WTC11 (cell line): ENCODE results near the gene CLDND2. TPM values are rescaled to one million over a fixed set of nuclear protein-coding genes. Genes with fewer than 3 reads are reported as not detected.

Source experiments
- AR ChIP-seq: fragments of 250-450 bp; sonication (Bioruptor Pico); IDR thresholded peaks from 2 replicates; pipeline ENCODE4 v1.9.0; 2021; ENCODE audit warnings: mild to moderate bottlenecking
- ARID4B ChIP-seq: sonication (generic); formaldehyde crosslinking; IDR thresholded peaks from 2 replicates; pipeline ENCODE4 v1.8.0; 2023; ENCODE audit warnings: missing genetic modification reagents, mild to moderate bottlenecking, borderline replicate concordance
- ATF1 ChIP-seq: sonication (generic); formaldehyde crosslinking; IDR thresholded peaks from 2 replicates; pipeline ENCODE4 v1.8.1; 2023; ENCODE audit warnings: mild to moderate bottlenecking, moderate library complexity, missing genetic modification reagents
- CBFB ChIP-seq: sonication (generic); formaldehyde crosslinking; IDR thresholded peaks from 2 replicates; pipeline ENCODE4 v1.8.1; 2022; ENCODE audit warnings: mild to moderate bottlenecking, low read depth, missing genetic modification reagents
- FOXP1 ChIP-seq: sonication (generic); formaldehyde crosslinking; IDR thresholded peaks from 2 replicates; pipeline ENCODE4 v1.8.0; 2022; ENCODE audit warnings: missing genetic modification reagents, mild to moderate bottlenecking, moderate library complexity, borderline replicate concordance
- JAZF1 ChIP-seq: fragments of 250-450 bp; sonication (Bioruptor Pico); IDR thresholded peaks from 2 replicates; pipeline ENCODE4 v1.9.0; 2021; ENCODE audit warnings: moderate library complexity, mild to moderate bottlenecking, inconsistent platforms
- JUN ChIP-seq: sonication (generic); formaldehyde crosslinking; IDR thresholded peaks from 2 replicates; pipeline ENCODE4 v1.8.0; 2023; ENCODE audit warnings: mild to moderate bottlenecking, missing genetic modification reagents
- MXD4 ChIP-seq: fragments of 250-450 bp; sonication (Bioruptor Pico); IDR thresholded peaks from 2 replicates; pipeline ENCODE4 v1.8.0; 2021; ENCODE audit warnings: mild to moderate bottlenecking, moderate library complexity, borderline replicate concordance
- NFATC4 ChIP-seq: fragments of 250-450 bp; sonication (Bioruptor Pico); IDR thresholded peaks from 2 replicates; pipeline ENCODE4 v1.9.0; 2021; ENCODE audit warnings: mild to moderate bottlenecking
- NR1H2 ChIP-seq: sonication (generic); formaldehyde crosslinking; IDR thresholded peaks from 2 replicates; pipeline ENCODE4 v1.9.0; 2021; ENCODE audit warnings: mild to moderate bottlenecking, moderate library complexity, missing genetic modification reagents
- OVOL2 ChIP-seq: fragments of 250-450 bp; sonication (Bioruptor Pico); IDR thresholded peaks from 2 replicates; pipeline ENCODE4 v1.9.0; 2021; ENCODE audit warnings: mild to moderate bottlenecking, borderline replicate concordance
- PRRX2 ChIP-seq: fragments of 250-450 bp; sonication (Bioruptor Pico); IDR thresholded peaks from 2 replicates; pipeline ENCODE4 v1.8.0; 2021; ENCODE audit warnings: mild to moderate bottlenecking
- RORB ChIP-seq: fragments of 250-450 bp; sonication (Bioruptor Pico); IDR thresholded peaks from 2 replicates; pipeline ENCODE4 v1.9.0; 2021; ENCODE audit warnings: mild to moderate bottlenecking
- TCF7 ChIP-seq: sonication (generic); formaldehyde crosslinking; IDR thresholded peaks from 2 replicates; pipeline ENCODE4 v1.8.0; 2022; ENCODE audit warnings: mild to moderate bottlenecking, low read depth, missing genetic modification reagents, moderate library complexity
- TEAD4 ChIP-seq: sonication (generic); formaldehyde crosslinking; IDR thresholded peaks from 2 replicates; pipeline ENCODE4 v1.8.0; 2022; ENCODE audit warnings: mild to moderate bottlenecking, missing genetic modification reagents
- ZBTB21 ChIP-seq: sonication (generic); formaldehyde crosslinking; IDR thresholded peaks from 2 replicates; pipeline ENCODE4 v1.8.1; 2023; ENCODE audit warnings: mild to moderate bottlenecking, missing genetic modification reagents, borderline replicate concordance
- ZMAT4 ChIP-seq: fragments of 250-450 bp; sonication (Bioruptor Pico); IDR thresholded peaks from 2 replicates; pipeline ENCODE4 v1.9.0; 2021; ENCODE audit warnings: mild to moderate bottlenecking
- ZNF121 ChIP-seq: sonication (generic); formaldehyde crosslinking; IDR thresholded peaks from 2 replicates; pipeline ENCODE4 v1.8.0; 2023; ENCODE audit warnings: missing genetic modification reagents
- ZNF396 ChIP-seq: fragments of 250-450 bp; sonication (Bioruptor Pico); IDR thresholded peaks from 2 replicates; pipeline ENCODE4 v1.8.0; 2021; ENCODE audit warnings: mild to moderate bottlenecking, moderate library complexity, borderline replicate concordance
- total RNA-seq: library from RNA; stranded (reverse); gene quantifications from 3 replicates; pipeline ENCODE4 v1.2.3, GENCODE V29; 2021
- TF ChIP-seq, protein P1 (sequence below): fragments of 250-450 bp; sonication (Bioruptor Pico); IDR thresholded peaks from 2 replicates; pipeline ENCODE4 v1.9.0; 2021; ENCODE audit warnings: mild to moderate bottlenecking, borderline replicate concordance
- TF ChIP-seq, protein P2 (sequence below): sonication (generic); formaldehyde crosslinking; IDR thresholded peaks from 2 replicates; pipeline ENCODE4 v1.8.1; 2023; ENCODE audit warnings: mild to moderate bottlenecking, missing genetic modification reagents
- TF ChIP-seq, protein P3 (sequence below): sonication (generic); formaldehyde crosslinking; IDR thresholded peaks from 2 replicates; pipeline ENCODE4 v1.8.1; 2022; ENCODE audit warnings: mild to moderate bottlenecking, missing genetic modification reagents, moderate library complexity, borderline replicate concordance
- TF ChIP-seq, protein P4 (sequence below): fragments of 250-450 bp; sonication (Bioruptor Pico); IDR thresholded peaks from 2 replicates; pipeline ENCODE4 v1.9.0; 2021; ENCODE audit warnings: moderate library complexity, mild to moderate bottlenecking, inconsistent platforms, borderline replicate concordance

Gene CLDND2
- total RNA-seq, 1 experiment from 2014 or later = 1.7 TPM

- TF ChIP-seq, protein P1, sequence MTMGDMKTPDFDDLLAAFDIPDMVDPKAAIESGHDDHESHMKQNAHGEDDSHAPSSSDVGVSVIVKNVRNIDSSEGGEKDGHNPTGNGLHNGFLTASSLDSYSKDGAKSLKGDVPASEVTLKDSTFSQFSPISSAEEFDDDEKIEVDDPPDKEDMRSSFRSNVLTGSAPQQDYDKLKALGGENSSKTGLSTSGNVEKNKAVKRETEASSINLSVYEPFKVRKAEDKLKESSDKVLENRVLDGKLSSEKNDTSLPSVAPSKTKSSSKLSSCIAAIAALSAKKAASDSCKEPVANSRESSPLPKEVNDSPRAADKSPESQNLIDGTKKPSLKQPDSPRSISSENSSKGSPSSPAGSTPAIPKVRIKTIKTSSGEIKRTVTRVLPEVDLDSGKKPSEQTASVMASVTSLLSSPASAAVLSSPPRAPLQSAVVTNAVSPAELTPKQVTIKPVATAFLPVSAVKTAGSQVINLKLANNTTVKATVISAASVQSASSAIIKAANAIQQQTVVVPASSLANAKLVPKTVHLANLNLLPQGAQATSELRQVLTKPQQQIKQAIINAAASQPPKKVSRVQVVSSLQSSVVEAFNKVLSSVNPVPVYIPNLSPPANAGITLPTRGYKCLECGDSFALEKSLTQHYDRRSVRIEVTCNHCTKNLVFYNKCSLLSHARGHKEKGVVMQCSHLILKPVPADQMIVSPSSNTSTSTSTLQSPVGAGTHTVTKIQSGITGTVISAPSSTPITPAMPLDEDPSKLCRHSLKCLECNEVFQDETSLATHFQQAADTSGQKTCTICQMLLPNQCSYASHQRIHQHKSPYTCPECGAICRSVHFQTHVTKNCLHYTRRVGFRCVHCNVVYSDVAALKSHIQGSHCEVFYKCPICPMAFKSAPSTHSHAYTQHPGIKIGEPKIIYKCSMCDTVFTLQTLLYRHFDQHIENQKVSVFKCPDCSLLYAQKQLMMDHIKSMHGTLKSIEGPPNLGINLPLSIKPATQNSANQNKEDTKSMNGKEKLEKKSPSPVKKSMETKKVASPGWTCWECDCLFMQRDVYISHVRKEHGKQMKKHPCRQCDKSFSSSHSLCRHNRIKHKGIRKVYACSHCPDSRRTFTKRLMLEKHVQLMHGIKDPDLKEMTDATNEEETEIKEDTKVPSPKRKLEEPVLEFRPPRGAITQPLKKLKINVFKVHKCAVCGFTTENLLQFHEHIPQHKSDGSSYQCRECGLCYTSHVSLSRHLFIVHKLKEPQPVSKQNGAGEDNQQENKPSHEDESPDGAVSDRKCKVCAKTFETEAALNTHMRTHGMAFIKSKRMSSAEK (CRISPR knock-in tag) = no peak
- TF ChIP-seq PRRX2 (no peak), OVOL2 (CRISPR knock-in tag) (no peak), TCF7 (CRISPR knock-in tag) (no peak), ZNF396 (CRISPR knock-in tag) (no peak), TEAD4 (CRISPR knock-in tag) (no peak), CBFB (CRISPR knock-in tag) (no peak), JUN (CRISPR knock-in tag) (no peak), ZNF121 (CRISPR knock-in tag) (no peak), MXD4 (no peak), NFATC4 (CRISPR knock-in tag) (no peak), ARID4B (no peak; the same call in 1 of the 2 replicates), ZBTB21 (CRISPR knock-in tag) (no peak), NR1H2 (CRISPR knock-in tag) (no peak), ATF1 (CRISPR knock-in tag) (no peak), RORB (CRISPR knock-in tag) (no peak), JAZF1 (CRISPR knock-in tag) (no peak), AR (CRISPR knock-in tag) (no peak), ZMAT4 (CRISPR knock-in tag) (no peak), FOXP1 (no peak)
- TF ChIP-seq, protein P2, sequence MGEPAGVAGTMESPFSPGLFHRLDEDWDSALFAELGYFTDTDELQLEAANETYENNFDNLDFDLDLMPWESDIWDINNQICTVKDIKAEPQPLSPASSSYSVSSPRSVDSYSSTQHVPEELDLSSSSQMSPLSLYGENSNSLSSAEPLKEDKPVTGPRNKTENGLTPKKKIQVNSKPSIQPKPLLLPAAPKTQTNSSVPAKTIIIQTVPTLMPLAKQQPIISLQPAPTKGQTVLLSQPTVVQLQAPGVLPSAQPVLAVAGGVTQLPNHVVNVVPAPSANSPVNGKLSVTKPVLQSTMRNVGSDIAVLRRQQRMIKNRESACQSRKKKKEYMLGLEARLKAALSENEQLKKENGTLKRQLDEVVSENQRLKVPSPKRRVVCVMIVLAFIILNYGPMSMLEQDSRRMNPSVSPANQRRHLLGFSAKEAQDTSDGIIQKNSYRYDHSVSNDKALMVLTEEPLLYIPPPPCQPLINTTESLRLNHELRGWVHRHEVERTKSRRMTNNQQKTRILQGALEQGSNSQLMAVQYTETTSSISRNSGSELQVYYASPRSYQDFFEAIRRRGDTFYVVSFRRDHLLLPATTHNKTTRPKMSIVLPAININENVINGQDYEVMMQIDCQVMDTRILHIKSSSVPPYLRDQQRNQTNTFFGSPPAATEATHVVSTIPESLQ = no peak
- TF ChIP-seq, protein P3, sequence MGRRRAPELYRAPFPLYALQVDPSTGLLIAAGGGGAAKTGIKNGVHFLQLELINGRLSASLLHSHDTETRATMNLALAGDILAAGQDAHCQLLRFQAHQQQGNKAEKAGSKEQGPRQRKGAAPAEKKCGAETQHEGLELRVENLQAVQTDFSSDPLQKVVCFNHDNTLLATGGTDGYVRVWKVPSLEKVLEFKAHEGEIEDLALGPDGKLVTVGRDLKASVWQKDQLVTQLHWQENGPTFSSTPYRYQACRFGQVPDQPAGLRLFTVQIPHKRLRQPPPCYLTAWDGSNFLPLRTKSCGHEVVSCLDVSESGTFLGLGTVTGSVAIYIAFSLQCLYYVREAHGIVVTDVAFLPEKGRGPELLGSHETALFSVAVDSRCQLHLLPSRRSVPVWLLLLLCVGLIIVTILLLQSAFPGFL = no peak
- TF ChIP-seq, protein P4, sequence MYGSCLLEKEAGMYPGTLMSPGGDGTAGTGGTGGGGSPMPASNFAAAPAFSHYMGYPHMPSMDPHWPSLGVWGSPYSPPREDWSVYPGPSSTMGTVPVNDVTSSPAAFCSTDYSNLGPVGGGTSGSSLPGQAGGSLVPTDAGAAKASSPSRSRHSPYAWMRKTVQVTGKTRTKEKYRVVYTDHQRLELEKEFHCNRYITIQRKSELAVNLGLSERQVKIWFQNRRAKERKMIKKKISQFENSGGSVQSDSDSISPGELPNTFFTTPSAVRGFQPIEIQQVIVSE (CRISPR knock-in tag) = no peak
Observed at GRCh38 chr19:51338563-51339312, 30.1 kb downstream of the CLDND2 start (continued).
